Endothelial cell of umbilical vein (primary cell): ENCODE results near the gene TRMT2A. TPM values are rescaled to one million over a fixed set of nuclear protein-coding genes. Genes with fewer than 3 reads are reported as not detected.

ENCODE experiments used
- BruUV-seq: library from RNA; stranded (reverse); fragments of 400-500 nt; replicated peaks from 2 replicates; lab custom pipeline; 2021; lab: Mats Ljungman, UMichigan
- CTCF ChIA-PET: fragments of 300-600, 350-600 bp; sonication (Branson Sonifier 250); formaldehyde crosslinking; loops from one replicate; lab custom pipeline; 2021; ENCODE audit warnings: antibody characterized with exemption, inconsistent platforms; lab: Charles Lee
- POLR2A ChIA-PET: fragments of 300-600, 350-600 bp; sonication (Branson Sonifier 250); formaldehyde crosslinking; loops from one replicate; lab custom pipeline; 2021; ENCODE audit warnings: antibody characterized with exemption, inconsistent platforms; lab: Charles Lee
- DNase-seq: peaks from one replicate; pipeline ENCODE4 v3.0.0-alpha.2; 2011; ENCODE audit warnings: low read depth, low spot score
- FAIRE-seq: peaks from 2 replicates; lab custom pipeline; 2011; peaks lifted over from hg19 to GRCh38; lab: Jason Lieb, UNC
- H2AFZ ChIP-seq: 2 replicates; pipeline ENCODE4 v1.6.0; 2012; ENCODE audit warnings: low read depth, low read length, control low read depth, inconsistent platforms
- H3K27ac ChIP-seq: 2 replicates; pipeline ENCODE4 v1.5.1; 2011; ENCODE audit warnings: low read depth, mild to moderate bottlenecking, control low read depth, low read length, moderate library complexity; ENCODE audit not compliant: insufficient read depth
- H3K27me3 ChIP-seq, 2 experiments: 2 replicates each; pipeline versions ENCODE4 v1.6.0 to v1.6.1; 2011; ENCODE audit warnings: low read length in 2 of 2, mixed read lengths in 1 of 2; ENCODE audit not compliant: control insufficient read depth in 2 of 2, insufficient read depth in 2 of 2
- H3K36me3 ChIP-seq, 2 experiments: 2 replicates in 1 of 2; 3 replicates in 1 of 2; pipeline ENCODE4 v1.5.1; 2011; ENCODE audit warnings: low read length in 2 of 2, mild to moderate bottlenecking in 1 of 2, moderate library complexity in 1 of 2; ENCODE audit not compliant: control insufficient read depth in 2 of 2, insufficient read depth in 2 of 2; ENCODE audit errors: extremely low read depth in 1 of 2
- H3K4me1 ChIP-seq: 3 replicates; pipeline ENCODE4 v1.5.1; 2011; ENCODE audit warnings: mild to moderate bottlenecking, low read length; ENCODE audit not compliant: control insufficient read depth, insufficient read depth; ENCODE audit errors: extremely low read depth
- H3K4me2 ChIP-seq: 2 replicates; pipeline ENCODE4 v1.6.1; 2011; ENCODE audit warnings: low read length, control low read depth, mixed read lengths; ENCODE audit not compliant: insufficient read depth
- H3K4me3 ChIP-seq, 3 experiments: fragments of 200-600 bp in 1 of 3; sonication (generic), shearing (Covaris generic) in 1 of 3; replicated peaks in 1 of 3; 2 replicates each; pipeline ENCODE4 v1.5.1; 2011 to 2016; ENCODE audit warnings: control low read depth in 3 of 3, low read length in 3 of 3, mild to moderate bottlenecking in 2 of 3, inconsistent platforms in 1 of 3, low read depth in 1 of 3, moderate library complexity in 1 of 3; ENCODE audit not compliant: insufficient read depth in 1 of 3
- H3K79me2 ChIP-seq: 2 replicates; pipeline ENCODE4 v1.6.0; 2012; ENCODE audit warnings: low read length, inconsistent platforms; ENCODE audit not compliant: control insufficient read depth, insufficient read depth
- H3K9ac ChIP-seq: replicated peaks from 2 replicates; pipeline ENCODE3; 2011; ENCODE audit warnings: low read length, control low read depth; ENCODE audit not compliant: insufficient read depth; ENCODE audit errors: extremely low read depth
- H3K9me1 ChIP-seq: replicated peaks from 3 replicates; pipeline ENCODE4 v1.6.0; 2011; ENCODE audit warnings: mild to moderate bottlenecking, low read length; ENCODE audit not compliant: control insufficient read depth, insufficient read depth; ENCODE audit errors: extremely low read depth
- H3K9me3 ChIP-seq: replicated peaks from 2 replicates; pipeline ENCODE4 v1.5.1; 2012; ENCODE audit warnings: low read length, inconsistent platforms; ENCODE audit not compliant: control insufficient read depth, insufficient read depth
- H4K20me1 ChIP-seq: replicated peaks from 2 replicates; pipeline ENCODE3; 2011; ENCODE audit warnings: mild to moderate bottlenecking, low read length; ENCODE audit not compliant: control insufficient read depth, insufficient read depth; ENCODE audit errors: extremely low read depth
- CTCF ChIP-seq, 2 donors: IDR thresholded peaks; 1 replicate in 1 of 2; 2 replicates in 1 of 2; pipeline ENCODE4 v1.5.1; 2011; ENCODE audit warnings: low read length in 2 of 2, mild to moderate bottlenecking in 2 of 2, moderate library complexity in 2 of 2, control low read depth in 1 of 2, inconsistent platforms in 1 of 2, low read depth in 1 of 2; ENCODE audit not compliant: insufficient read depth in 1 of 2; ENCODE audit errors: extremely low read depth in 1 of 2
- EZH2 ChIP-seq: IDR thresholded peaks from 2 replicates; pipeline ENCODE4 v1.6.1; 2012; ENCODE audit warnings: borderline replicate concordance, low read depth, mild to moderate bottlenecking, moderate library complexity, low read length, inconsistent platforms; ENCODE audit not compliant: severe bottlenecking
- FOS ChIP-seq: IDR thresholded peaks from 2 replicates; pipeline ENCODE4 v1.6.1; 2011; ENCODE audit warnings: mild to moderate bottlenecking, low read length, moderate library complexity, borderline replicate concordance; ENCODE audit not compliant: insufficient read depth
- GATA2 ChIP-seq: IDR thresholded peaks from 2 replicates; pipeline ENCODE4 v1.7.0; 2011; ENCODE audit warnings: low read depth, mild to moderate bottlenecking, moderate library complexity, mixed read lengths, low read length; ENCODE audit not compliant: insufficient read length, insufficient read depth
- JUN ChIP-seq: IDR thresholded peaks from 2 replicates; pipeline ENCODE4 v1.6.1; 2011; ENCODE audit warnings: borderline replicate concordance, low read depth; ENCODE audit not compliant: insufficient read length, insufficient read depth
- MAX ChIP-seq: IDR thresholded peaks from 2 replicates; pipeline ENCODE4 v1.6.1; 2011; ENCODE audit not compliant: insufficient read depth, insufficient read length
- MYC ChIP-seq: IDR thresholded peaks from one replicate; pipeline ENCODE4 v1.6.1; 2011; ENCODE audit warnings: mild to moderate bottlenecking, low read depth, low read length
- POLR2A ChIP-seq: IDR thresholded peaks from 2 replicates; pipeline ENCODE4 v1.6.1; 2012; ENCODE audit warnings: low read depth, mild to moderate bottlenecking, control low read depth, low read length
- POLR2AphosphoS5 ChIP-seq: IDR thresholded peaks from 2 replicates; pipeline ENCODE4 v1.6.1; 2012; ENCODE audit warnings: low read depth, mild to moderate bottlenecking, control low read depth, low read length, moderate library complexity; ENCODE audit not compliant: insufficient read depth
- dilution Hi-C: fragments of 300-500 bp; cut with MboI; formaldehyde crosslinking; loops from one replicate; pipeline ENCODE4 v1.15.0; 2019; ENCODE audit warnings: low sequenced_read_pairs; ENCODE audit not compliant: extremely low pct_ligation_motif_present
- intact Hi-C: fragments of 100-400 bp; cut with micrococcal nuclease; formaldehyde crosslinking; loops from one replicate; pipeline ENCODE4 v1.10.0; 2022
- polyA plus RNA-seq, 4 experiments: library from polyadenylated mRNA; depleted of rRNA in 3 of 4; stranded (reverse) in 3 of 4; unstranded in 1 of 4; fragments of >200 nt; gene quantifications; 2 replicates each; pipeline versions ENCODE4 v1.2.1 to v1.2.3, GENCODE V29; 2011 to 2012; ENCODE audit warnings: missing spikeins in 1 of 4
- total RNA-seq: library from RNA; stranded (reverse); gene quantifications from 2 replicates; pipeline ENCODE4 v1.2.3, GENCODE V29; 2021

TRMT2A gene
- total and polyA plus RNA-seq, 2 donors (not counting 3 experiments of a cell fraction or from before 2014, with no cell fraction given), result 51.2 to 61.9 TPM

- no peak for FAIRE-seq
- Histone ChIP-seq H4K20me1 (peaks cover 2% of the 10 kb centered on the region), H3K79me2 (peaks cover 89% of the 10 kb centered on the region), H3K9me3 (no peaks in the 10 kb centered on the region), H3K9ac (no peak overlapping the region), H3K27me3 (no peaks in the 10 kb centered on the region), H2AFZ (no peak overlapping the region), H3K36me3 (peaks cover 30 to 45% of the 10 kb centered on the region in 2 experiments), H3K4me1 (peaks cover 19% of the 10 kb centered on the region), H3K27ac (no peak overlapping the region), H3K4me3 (no peak overlapping the region), H3K4me2 (no peak overlapping the region), H3K9me1 (no peaks in the 10 kb centered on the region)
- POLR2A ChIA-PET, result no interaction called here
- CTCF ChIA-PET, result no interaction called here
- dilution Hi-C loops, result no loop called here
- DNase-seq, result no peak
- no TSS peak for BruUV-seq
- intact Hi-C loops, result no loop called here
- no peak for TF ChIP-seq EZH2
- no peak for TF ChIP-seq POLR2A
- no peak for TF ChIP-seq FOS
- no peak for TF ChIP-seq JUN
- no peak for TF ChIP-seq MAX
- TF ChIP-seq CTCF (IDR thresholded peaks at IDR 0.05; ENCODE audit: extremely low read depth in 1 of 2, insufficient read depth in 1 of 2, low read depth in 1 of 2, low read length in 2 of 2), result no peak
- TF ChIP-seq POLR2AphosphoS5, result no peak
- no peak for TF ChIP-seq MYC
- TF ChIP-seq GATA2, result no peak
Observed at GRCh38 chr22:20085651-20086050, 31.4 kb downstream of the TRMT2A start.
